ENCODE measurements around the gene TCF19. TPM values are rescaled to one million over a fixed set of nuclear protein-coding genes. Genes with fewer than 3 reads are reported as not detected.
"Not testable (repeated sequence)": the region's sequence is repeated elsewhere in the genome, so short reads cannot be mapped to it uniquely, and the experiment has no call there.

Gene TCF19
- total RNA-seq, 2 donors from 2014 or later, result 1.5 to 1.6 TPM

DNA sequence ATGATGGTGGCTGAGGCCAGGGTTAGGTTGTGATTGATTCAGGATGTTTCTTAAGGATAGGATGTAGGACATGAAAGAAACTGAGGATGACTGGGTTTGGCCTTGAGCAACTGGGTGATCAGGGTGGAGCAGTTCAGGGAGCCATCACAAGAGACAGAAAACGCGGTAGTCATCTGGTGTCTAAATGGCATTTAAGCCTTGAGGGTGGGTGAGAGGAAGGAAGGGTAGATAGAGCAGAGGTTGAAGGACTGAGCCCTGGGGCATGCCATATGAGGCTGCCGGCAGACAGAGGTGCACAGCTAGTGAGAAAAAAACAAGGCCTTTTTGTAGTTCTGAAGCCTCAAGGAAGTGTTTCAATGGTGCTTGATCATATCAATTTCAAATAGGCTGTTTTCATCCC lies 10.2 kb downstream of the TCF19 start:
- Histone ChIP-seq H3K27me3 (no peaks in the 10 kb centered on the region), H3K9me3 (no peaks in the 10 kb centered on the region), H3K4me1 (no peaks in the 10 kb centered on the region), H3K36me3 (no peaks in the 10 kb centered on the region), H3K4me3 (no peak overlapping the region), H3K27ac (no peak overlapping the region)
- DNase-seq (ENCODE audit: low spot score), result no peak
- TF ChIP-seq, protein P1, sequence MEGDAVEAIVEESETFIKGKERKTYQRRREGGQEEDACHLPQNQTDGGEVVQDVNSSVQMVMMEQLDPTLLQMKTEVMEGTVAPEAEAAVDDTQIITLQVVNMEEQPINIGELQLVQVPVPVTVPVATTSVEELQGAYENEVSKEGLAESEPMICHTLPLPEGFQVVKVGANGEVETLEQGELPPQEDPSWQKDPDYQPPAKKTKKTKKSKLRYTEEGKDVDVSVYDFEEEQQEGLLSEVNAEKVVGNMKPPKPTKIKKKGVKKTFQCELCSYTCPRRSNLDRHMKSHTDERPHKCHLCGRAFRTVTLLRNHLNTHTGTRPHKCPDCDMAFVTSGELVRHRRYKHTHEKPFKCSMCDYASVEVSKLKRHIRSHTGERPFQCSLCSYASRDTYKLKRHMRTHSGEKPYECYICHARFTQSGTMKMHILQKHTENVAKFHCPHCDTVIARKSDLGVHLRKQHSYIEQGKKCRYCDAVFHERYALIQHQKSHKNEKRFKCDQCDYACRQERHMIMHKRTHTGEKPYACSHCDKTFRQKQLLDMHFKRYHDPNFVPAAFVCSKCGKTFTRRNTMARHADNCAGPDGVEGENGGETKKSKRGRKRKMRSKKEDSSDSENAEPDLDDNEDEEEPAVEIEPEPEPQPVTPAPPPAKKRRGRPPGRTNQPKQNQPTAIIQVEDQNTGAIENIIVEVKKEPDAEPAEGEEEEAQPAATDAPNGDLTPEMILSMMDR (IDR thresholded peaks at IDR 0.05), result no peak

GRCh38 chr6:31169123-31169857 lies 10.9 kb downstream of the TCF19 start:
- Histone ChIP-seq H3K4me1 (no peaks in the 10 kb centered on the region), H3K9me3 (no peaks in the 10 kb centered on the region), H3K4me3 (no peak overlapping the region), H3K36me3 (no peaks in the 10 kb centered on the region), H3K27ac (no peak overlapping the region), H3K27me3 (no peaks in the 10 kb centered on the region)
- DNase-seq (ENCODE audit: low spot score), result no peak
- TF ChIP-seq, protein P1 (IDR thresholded peaks at IDR 0.05), result no peak

DNA sequence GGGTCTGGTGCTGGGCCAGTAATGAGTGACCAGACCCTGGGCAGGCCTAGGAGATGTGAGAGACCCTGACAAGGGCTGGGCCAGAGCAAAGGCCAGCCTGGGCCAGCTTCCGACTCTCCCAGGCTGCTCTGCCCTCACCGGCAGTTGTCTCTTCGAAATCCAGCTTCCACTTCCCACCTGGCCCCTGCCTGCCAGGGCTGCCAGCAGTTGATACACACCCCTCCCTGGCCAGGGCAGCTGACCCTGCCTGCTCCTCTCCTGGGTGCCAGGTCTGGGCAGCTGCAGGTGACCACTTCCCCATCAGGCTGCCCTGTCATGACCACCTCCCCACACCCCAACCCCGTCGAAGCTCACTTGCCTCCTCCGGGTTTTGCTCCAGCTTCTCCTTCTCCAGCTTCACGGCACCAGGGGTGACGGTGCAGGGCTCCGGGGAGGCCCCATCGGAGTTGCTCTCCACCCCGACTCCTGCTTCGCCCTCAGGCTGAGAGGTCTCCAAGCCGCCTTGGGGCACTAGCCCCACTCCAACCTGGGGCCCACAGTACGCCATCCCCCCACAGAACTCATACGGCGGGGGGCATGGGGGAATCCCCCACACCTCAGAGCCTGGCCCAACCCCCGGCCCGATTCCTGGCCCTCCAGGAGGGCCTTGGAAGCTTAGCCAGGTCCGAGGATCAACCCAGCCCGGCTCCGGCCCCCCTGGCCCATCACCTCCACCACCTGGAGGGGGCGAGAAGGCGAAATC lies 11.6 kb downstream of the TCF19 start:
- H3K36me3 ChIP-seq; DNase-seq (ENCODE audit: low spot score); H3K9me3 ChIP-seq; H3K4me1 ChIP-seq; H3K27ac ChIP-seq; H3K27me3 ChIP-seq; H3K4me3 ChIP-seq: not testable (repeated sequence)

DNA sequence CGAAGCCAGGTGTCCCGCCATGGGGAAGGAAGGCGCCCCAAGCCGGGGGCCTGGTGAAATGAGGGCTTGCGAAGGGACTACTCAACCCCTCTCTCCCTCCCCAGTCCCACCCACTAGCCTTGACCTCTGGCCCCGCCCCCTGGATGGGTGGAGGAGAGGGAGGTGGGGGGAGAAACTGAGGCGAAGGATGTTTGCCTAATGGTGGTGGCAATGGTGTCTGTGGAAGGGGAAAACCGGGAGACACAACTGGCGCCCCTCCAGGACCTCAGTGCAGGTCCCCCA lies 12.2 kb downstream of the TCF19 start, which contains the start of gene POU5F1:
TSS of gene POU5F1 (minus strand) at position 83 of the 282 bp plus-strand sequence. CDS start at position 21, 62 bp downstream.
- no peaks in the 10 kb centered on the region for H3K9me3 ChIP-seq
- H3K27me3 ChIP-seq, result no peaks in the 10 kb centered on the region
- no peaks in the 10 kb centered on the region for H3K4me1 ChIP-seq
- DNase-seq (ENCODE audit: low spot score), result no peak
- no peaks in the 10 kb centered on the region for H3K36me3 ChIP-seq
- TF ChIP-seq, protein P1 (IDR thresholded peaks at IDR 0.05), result no peak
- no peak within 1 kb of the TSS for H3K27ac ChIP-seq
- no peak within 1 kb of the TSS for H3K4me3 ChIP-seq

DNA sequence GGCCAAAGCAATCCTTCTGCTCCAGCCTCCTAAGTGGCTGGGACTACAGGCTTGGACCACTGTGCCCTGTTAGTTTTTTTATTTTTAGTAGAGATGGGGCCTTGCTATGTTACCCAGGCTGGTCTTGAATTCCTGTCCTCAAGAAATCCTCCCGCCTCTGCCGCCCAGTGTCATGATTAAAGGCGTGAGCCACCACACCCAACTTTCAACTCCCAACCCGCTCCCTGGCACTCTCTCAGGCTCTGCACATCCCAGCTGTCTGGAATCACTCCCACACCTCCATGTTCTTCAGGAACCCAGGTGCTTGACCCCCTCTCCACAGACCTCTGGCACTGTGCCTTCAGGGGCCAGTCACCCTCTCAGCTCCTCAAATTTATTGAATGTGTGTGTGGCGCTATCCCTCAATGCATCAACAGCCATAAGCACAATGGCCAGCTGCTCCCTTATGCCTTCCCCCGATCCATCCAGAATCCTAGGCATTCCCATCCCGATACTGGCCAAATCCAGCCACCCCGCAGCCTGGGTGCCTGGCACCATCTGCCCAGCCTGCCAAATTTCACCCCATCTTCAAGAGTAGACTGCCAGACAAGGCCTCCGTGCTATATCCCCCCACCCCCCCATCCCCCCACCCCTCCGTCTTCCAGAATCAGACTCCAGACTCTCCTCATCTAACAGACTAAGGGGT lies 12.7 kb downstream of the TCF19 start:
- DNase-seq (ENCODE audit: low spot score), result no peak
- Histone ChIP-seq H3K9me3 (no peaks in the 10 kb centered on the region), H3K36me3 (no peaks in the 10 kb centered on the region), H3K27me3 (no peaks in the 10 kb centered on the region), H3K27ac (no peak overlapping the region), H3K4me3 (no peak overlapping the region), H3K4me1 (no peaks in the 10 kb centered on the region)
- TF ChIP-seq, protein P1 (IDR thresholded peaks at IDR 0.05), result no peak
